Activated CD8-positive, alpha-beta memory T cell treated with anti-CD3 and anti-CD28 coated beads, Interleukin-2, amount 50 U/mL, for 4 hours (primary cell): ENCODE results near the gene SLC6A6.
A peak's percentile ranks its signal among the peaks of the same experiment; 100 is the strongest.

ENCODE experiments used
- DNase-seq: peaks from one replicate; pipeline ENCODE4 v3.0.0-alpha.2; 2020

The SLC6A6 gene

GRCh38 chr3:14489641-14490040 is 87.2 kb downstream of the SLC6A6 start:
- no peak for DNase-seq

- no peak for DNase-seq
Measured at GRCh38 chr3:14490255-14490654, 87.8 kb downstream of the SLC6A6 start.

- no peak for DNase-seq
Measured at GRCh38 chr3:14490831-14491230, 88.4 kb downstream of the SLC6A6 start.

DNA sequence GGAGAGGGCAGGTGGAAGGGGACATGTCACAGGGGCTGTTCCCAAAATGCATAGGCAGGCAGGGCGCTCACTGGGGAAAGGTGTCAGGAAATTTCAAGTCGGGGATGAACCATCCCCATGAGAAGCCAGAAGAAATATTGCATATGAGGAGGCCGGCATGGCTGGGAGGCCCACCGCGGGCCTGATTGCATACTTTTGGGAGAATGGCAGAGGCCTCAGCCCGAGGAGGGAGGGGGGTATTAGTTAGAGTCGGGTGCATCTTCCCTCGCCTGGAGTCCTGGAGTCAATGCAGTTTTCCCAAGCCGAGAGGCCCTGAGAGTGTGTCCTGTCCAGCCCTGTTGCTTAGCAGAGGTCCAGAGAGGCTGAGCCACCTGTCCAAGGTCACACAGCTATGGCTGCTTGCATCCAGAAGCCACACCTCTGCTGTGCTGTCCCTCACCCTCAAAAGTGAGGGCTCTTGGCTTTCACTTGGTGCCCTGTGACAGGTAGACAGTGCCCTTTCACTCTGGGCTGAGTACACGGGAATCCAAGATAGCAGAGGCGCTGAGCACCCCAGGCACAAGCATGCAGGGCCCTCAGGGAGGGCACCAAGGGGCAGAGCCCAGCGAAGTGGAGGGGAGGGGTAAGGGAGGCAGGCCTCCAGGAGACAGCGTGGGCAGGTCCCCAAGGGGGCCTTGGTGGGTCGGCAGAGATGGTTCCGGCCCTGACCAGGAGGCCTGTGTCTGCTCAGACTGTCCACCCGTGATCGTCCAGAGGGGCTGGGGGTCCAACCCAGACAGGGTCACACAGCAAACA is 89.2 kb downstream of the SLC6A6 start:
- DNase-seq: no peak

GRCh38 chr3:14492948-14493881 is 90.8 kb downstream of the SLC6A6 start:
- no peak for DNase-seq

DNA sequence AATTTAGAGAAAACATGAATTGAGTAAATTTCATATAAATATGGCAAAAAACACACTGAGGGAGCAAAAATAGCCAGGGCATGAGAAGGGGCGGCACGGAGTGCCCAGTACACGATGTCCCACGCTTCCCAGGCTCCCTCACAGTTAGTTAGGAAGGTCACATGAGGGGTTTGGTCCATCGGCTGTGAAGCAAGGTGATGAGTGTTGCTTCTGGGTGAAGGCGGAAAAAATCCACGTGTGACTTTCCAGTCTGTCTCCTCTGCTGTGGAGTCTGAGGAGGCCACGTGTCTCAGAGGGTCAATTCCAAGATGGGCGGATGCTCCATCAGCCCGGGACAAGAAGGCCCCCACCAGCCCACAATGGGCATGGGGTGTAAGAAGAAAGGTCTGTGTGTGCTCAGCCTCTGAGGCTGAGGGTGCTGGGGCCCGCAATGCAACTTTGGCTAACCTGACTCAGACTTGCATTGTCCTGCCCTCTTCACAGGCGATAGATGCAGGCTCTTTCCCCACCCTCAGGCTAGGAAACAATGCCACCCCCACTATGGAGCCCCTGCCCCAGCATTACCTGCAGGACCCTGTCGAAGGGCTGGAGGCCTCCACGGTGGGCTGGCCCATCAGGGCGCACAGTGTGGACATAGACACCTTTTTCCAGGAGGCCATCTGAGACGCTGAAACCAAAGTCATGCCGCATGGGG is 92.0 kb downstream of the SLC6A6 start:
- DNase-seq: no peak

- no peak for DNase-seq
Measured at GRCh38 chr3:14494973-14495300, 92.5 kb downstream of the SLC6A6 start.

GRCh38 chr3:14496351-14496750 is 93.9 kb downstream of the SLC6A6 start:
- no peak for DNase-seq

DNA sequence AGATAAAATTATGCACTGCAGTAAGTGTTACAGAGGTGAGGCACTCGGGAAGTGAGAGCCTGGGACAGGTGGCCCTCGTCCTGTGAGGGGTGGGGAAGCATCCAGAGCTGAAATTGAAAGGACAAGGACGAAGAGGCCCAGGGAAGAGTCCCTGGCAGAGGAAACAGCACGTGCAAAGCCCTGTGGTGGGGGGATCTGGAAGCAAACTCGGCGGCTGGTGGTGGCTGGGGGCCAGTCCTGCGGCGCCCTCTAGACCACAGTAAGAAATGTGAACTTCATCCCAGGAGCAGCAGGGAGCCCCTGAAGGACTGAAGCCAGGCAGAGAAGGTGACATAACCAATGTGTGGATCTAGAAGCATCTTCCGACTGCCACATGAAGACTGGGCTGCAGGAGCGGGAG is 94.9 kb downstream of the SLC6A6 start:
- no peak for DNase-seq

- no peak for DNase-seq
Measured at GRCh38 chr3:14502472-14502871, 100.1 kb downstream of the SLC6A6 start.

DNA sequence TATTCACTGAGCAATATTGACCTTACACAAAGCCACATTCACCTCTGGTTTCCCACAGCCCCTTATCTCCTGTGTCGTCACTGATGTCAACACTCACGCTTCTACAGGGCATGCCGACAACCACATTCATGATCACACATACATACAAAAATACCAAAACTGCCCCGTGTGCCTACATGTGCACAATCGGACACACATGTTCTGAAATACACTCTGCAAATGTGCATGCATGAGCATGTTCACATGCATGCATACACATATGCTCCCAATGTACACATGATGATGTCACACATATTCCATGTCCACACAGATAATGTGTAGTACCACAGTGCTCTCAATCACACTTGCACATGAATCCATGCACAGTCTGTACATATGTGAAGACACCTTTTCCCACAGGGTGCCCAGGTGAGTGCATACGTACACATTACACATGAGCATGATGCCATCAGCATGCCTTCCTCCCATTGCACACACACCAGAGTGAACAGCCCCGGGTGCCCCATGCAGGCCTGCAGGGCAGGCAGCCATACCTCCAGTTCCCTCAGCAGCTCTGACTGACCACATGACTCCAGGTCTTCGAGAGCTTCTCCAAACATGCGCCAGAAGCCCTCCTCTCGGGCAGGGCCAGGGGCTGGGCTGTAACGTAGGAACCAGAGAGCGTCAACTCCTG is 100.8 kb downstream of the SLC6A6 start:
- no peak for DNase-seq

DNA sequence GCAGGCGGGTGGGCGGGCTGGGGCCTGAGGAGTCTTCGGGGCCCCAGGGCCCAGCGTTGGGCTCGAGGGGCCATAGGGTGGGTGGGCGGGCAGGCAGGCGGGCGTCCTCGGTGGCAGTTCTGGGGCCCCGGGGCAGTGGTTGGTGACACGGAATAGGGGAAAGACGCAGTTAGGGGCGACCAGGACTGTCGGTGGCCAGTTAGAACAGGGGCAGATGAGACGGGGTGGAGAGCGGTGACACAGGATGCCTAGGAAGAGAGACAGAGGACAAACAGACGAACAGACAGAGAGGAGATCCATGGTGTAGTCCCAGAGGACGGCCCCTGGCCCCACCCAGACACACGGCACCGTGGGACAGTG is 101.3 kb downstream of the SLC6A6 start:
- no peak for DNase-seq

DNA sequence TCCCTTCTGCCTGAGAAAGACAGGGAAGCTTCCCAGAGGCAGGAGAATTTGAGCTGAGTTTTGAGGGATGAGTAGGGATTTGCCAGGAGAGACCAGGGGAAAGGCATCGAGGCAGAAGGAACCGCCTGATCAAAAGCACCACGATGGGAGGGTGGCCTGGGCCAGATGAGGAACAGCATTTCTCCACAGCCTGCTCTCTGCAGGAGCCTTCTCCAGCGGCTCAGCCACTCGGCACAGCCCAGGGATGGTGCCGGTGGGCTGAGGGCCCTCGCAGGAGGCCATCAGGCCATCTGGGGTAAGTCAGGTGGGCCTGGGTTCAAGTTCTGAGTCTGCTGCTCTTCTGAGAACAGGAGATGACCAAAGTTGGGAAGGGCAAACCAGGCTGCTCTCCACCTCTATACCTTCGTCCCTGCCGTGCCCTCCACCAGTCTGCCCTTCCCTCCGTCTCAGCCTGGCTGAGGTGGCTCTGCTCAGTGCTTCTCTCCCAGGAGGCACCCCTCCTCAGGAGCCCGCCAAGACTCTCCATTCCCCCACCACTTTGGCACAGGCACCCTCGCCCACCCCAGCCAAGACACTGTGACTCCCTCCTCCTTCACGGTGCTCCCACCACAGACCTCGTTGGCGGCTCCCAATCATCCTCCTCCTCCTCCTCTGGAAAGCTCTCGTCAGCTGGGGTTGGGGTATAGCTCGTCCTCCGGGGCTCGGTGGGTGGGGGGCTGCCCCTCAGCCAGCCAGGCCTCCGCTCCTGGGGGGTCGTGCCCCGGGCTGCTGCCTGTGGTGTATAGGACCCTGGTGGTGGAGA is 102.8 kb downstream of the SLC6A6 start:
- no peak for DNase-seq

DNA sequence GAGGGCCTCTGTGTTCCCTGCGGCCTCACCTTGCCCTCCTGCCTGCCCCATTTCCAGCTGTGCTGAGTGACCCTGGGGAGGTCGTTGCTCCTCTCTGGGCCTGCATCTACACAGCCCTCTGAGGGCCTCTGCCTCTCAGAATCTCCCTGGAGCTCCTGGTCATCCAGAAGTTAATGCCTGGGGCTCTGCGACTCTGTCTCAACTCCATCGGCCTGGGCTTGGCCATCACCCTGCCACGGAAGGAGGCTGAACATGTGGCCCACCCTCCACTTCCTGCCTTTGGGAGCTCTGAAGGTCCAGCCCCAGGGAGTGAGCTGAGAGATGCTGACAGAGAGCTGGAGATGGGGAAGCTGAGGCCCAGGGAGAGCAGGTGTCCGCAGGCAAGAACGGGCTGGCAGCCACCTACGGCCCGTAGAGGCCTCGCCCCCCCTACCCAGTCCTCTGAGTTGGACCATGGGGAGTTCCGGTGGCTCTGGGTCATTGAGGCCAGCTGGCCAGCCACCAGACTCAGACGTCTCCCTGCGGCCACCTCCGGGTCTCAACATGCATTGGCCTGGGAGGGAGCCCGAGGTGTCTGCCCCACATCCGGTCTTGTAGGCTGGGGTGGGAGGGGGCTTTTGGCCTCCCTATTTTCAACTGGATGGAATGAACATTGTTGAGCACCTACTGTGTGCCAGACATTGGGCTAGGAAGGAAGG is 103.5 kb downstream of the SLC6A6 start:
- no peak for DNase-seq

- DNase-seq: no peak
Measured at GRCh38 chr3:14506626-14507304, 104.4 kb downstream of the SLC6A6 start.

- no peak for DNase-seq
Measured at GRCh38 chr3:14507305-14507741, 104.9 kb downstream of the SLC6A6 start.

- DNase-seq: no peak
Measured at GRCh38 chr3:14507757-14508504, 105.5 kb downstream of the SLC6A6 start.

DNA sequence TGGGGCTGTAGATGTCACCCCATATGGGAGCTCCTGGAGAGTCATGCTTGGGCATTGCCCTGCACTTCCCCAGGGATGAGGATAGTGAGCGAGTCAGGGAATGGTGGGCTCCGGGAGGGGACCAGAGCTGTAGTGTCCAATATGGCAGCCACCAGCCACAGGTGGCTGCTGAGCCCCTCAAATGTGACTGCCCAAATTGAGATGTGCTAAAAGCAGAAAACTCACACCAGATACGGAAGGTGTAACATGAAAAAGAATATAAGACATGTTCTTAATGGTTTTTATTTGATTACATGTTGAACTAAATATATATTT is 106.1 kb downstream of the SLC6A6 start:
- DNase-seq: no peak

GRCh38 chr3:14508966-14509795 is 106.8 kb downstream of the SLC6A6 start:
- DNase-seq: peak; percentile 73

GRCh38 chr3:14509796-14510100 is 107.3 kb downstream of the SLC6A6 start:
- no peak for DNase-seq
